ENCODE results near the gene KLRB1.

DNA sequence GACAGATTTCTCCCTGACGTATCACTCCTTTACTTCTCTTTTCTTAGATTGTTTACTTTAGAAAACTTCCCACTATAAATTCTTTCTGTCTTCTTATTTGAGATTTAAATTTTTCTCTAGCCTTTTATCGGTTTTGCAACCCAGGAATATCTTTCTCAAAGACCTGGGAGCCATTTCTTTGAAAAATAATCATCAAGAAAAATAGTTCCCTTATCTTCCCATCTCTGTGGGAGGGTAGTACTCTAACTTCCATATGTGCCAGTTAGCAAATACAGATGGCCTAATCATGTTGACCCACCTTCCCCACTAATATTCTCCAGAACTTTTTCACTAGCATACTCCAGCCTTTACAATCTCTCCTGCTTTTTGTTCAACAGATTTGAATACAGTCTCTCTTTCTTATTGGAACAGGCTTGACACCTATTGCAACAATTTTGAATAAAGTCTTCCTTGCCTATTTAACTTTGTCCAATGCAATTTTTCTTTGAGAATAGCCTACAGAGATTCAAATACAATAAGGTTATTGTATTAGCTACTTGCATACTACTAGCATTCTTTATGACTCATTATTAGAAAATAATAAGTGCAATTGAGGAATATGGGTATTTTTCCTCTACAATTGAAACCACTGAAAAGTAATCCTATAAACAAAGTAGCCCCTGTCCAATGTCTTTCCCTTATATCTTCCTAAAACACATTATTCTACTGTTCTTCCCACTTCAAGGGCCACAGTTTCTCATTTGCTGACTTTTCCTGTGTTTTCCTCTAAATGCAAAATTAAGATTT lies 27.4 kb upstream of the KLRB1 start:
- TF ChIP-seq, protein P1, sequence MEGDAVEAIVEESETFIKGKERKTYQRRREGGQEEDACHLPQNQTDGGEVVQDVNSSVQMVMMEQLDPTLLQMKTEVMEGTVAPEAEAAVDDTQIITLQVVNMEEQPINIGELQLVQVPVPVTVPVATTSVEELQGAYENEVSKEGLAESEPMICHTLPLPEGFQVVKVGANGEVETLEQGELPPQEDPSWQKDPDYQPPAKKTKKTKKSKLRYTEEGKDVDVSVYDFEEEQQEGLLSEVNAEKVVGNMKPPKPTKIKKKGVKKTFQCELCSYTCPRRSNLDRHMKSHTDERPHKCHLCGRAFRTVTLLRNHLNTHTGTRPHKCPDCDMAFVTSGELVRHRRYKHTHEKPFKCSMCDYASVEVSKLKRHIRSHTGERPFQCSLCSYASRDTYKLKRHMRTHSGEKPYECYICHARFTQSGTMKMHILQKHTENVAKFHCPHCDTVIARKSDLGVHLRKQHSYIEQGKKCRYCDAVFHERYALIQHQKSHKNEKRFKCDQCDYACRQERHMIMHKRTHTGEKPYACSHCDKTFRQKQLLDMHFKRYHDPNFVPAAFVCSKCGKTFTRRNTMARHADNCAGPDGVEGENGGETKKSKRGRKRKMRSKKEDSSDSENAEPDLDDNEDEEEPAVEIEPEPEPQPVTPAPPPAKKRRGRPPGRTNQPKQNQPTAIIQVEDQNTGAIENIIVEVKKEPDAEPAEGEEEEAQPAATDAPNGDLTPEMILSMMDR (IDR thresholded peaks at IDR 0.05), result no peak
- no peak for TF ChIP-seq ZFX (IDR thresholded peaks at IDR 0.05; ENCODE audit: borderline replicate concordance)
